CD4-positive, alpha-beta T cell treated with Interleukin-10 for 1 hour (primary cell): Measurements from ENCODE around the gene TBX4.

Experiments
- DNase-seq: peaks from one replicate; pipeline ENCODE4 v3.0.0-alpha.2; 2020

The TBX4 gene

GRCh38 chr17:61533797-61534196, 81.6 kb downstream of the TBX4 start:
- no peak for DNase-seq

DNA sequence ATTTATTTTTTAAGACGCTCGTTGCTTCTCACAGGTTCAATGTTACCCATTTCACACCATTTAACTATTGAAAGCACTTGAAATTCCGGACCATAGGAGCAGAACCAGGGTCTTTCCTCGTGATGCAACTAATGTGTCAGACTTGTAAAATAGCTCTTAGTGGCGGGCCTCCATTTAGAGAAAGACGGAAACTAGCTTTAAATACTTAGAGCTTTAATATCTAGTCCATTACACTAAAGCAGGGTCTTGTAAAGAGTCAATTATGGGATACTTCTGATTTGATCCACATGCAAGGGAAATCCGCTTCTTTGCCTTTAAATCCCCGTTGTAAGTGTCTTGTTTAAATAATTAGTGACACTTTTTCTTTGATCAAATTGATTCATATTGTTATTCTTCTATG, 82.2 kb downstream of the TBX4 start:
- no peak for DNase-seq
